LNCAP (cell line): ENCODE data around the gene KCNQ1OT1.

Experiments used
- TF ChIP-seq, protein P1 (sequence below): fragments of 450-650 bp; IDR thresholded peaks from 2 replicates; pipeline ENCODE4 v1.5.1; 2017; ENCODE audit warnings: mild to moderate bottlenecking

The KCNQ1OT1 gene

DNA sequence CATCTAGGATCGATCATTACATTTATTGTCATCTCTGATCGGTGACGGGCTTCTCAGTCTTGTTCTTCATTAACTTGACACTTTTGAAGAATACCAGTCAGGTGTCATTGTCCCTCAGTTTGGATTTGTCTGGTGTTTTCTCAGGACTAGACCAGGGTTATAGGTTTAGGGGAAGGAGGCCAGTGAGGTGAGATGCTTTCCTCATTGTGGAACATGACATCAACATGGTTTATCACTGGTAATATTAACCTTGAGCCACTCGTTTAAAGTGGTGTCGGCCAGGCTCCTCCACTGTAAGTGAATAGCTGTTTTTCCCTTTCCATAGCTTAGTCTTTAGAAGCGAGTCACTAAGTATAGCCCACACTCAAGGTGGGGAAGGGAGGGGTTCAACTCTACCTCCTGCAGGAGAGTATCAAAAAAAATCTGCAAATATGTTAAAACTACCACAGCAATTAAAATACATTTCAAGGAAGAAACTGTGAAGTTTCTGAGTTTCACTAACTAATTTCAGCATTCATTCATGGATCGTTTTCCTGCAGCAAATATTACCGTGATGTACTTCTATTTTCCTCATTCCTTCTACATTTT is 42.0 kb downstream of the KCNQ1OT1 start:
- TF ChIP-seq, protein P1, sequence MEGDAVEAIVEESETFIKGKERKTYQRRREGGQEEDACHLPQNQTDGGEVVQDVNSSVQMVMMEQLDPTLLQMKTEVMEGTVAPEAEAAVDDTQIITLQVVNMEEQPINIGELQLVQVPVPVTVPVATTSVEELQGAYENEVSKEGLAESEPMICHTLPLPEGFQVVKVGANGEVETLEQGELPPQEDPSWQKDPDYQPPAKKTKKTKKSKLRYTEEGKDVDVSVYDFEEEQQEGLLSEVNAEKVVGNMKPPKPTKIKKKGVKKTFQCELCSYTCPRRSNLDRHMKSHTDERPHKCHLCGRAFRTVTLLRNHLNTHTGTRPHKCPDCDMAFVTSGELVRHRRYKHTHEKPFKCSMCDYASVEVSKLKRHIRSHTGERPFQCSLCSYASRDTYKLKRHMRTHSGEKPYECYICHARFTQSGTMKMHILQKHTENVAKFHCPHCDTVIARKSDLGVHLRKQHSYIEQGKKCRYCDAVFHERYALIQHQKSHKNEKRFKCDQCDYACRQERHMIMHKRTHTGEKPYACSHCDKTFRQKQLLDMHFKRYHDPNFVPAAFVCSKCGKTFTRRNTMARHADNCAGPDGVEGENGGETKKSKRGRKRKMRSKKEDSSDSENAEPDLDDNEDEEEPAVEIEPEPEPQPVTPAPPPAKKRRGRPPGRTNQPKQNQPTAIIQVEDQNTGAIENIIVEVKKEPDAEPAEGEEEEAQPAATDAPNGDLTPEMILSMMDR: no peak

DNA sequence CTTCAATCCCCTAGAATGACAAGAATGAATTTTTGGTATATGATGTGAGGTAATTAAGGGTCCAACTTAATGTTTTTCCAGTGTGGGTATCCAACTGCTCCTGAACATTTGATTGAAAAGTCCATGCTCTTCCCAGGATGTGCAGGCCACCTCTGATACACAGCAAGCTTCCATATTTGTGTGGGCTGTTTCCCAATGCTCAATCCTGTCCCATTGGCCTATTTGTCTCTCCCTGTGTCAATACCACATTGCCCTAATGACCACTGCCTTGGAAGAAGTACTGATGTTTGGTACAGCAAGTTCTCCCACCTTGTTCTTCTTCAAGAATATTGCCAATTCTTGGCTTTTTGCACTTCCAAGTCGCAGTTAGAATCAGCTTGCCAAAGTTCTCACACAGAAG is 42.9 kb downstream of the KCNQ1OT1 start:
- TF ChIP-seq, protein P1: no peak

GRCh38 chr11:2655834-2656622 is 43.8 kb downstream of the KCNQ1OT1 start:
- TF ChIP-seq, protein P1: no peak

DNA sequence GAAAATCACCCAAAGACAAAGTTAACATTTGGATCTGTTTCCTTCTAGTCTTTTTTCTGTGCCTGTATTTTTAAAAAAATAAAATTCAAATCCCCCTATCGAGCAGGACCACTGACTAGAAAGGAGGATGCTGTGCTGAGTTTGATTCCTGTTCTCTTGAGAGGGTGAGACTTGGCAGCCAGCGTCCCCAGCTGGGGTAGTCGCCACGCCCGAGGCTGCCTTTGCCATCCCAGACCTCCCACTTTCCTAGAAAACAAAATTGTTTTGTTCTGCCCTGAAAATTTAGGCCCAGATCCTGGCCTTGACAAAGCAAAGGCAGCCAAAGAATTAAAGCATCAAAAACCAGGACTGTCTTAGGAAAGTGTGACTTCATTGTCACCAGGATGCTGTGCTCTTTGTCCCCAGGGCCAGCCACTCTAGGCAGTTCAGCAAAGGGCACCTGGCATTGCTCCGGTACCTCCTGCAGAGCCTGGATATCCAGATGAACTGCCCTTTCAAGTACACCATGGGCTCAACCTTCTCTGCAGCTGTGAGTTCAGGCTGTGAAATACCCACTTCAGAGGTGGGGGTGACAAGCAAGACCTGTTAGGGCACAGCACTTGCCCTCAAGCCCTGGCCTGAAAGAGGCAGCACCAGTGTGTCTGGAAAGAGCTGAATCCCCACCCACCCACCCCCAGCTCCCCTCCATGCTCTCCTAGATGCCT is 44.6 kb downstream of the KCNQ1OT1 start:
- TF ChIP-seq, protein P1: no peak

- TF ChIP-seq, protein P1: no peak
These were observed 45.7 kb downstream of the KCNQ1OT1 start for GRCh38 chr11:2653930-2654739.

DNA sequence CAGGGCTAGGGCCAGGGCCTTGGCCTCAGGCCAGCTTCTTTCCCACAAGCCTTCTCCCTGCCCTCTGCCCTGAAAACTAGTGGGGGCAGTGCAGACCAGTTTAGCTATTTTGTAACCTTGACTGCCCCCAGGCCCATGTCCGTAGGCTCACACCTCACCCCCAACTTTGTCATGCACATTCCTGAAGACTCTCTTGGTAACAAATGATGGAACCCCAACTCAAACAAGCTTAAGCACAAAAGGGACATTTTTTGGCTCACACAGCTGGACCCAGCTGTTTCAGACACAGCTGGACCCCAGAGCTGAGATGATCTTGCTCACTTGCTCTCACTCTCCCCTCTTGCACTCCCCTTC is 46.6 kb downstream of the KCNQ1OT1 start:
- TF ChIP-seq, protein P1: no peak
